Measurements from ENCODE around the gene FGF14. TPM values are rescaled to one million over a fixed set of nuclear protein-coding genes. Genes with fewer than 3 reads are reported as not detected.

Gene FGF14
- polyA plus RNA-seq, 1 donor (not counting 4 experiments of a cell fraction or from before 2014, with no cell fraction given) = 0.09 TPM

DNA sequence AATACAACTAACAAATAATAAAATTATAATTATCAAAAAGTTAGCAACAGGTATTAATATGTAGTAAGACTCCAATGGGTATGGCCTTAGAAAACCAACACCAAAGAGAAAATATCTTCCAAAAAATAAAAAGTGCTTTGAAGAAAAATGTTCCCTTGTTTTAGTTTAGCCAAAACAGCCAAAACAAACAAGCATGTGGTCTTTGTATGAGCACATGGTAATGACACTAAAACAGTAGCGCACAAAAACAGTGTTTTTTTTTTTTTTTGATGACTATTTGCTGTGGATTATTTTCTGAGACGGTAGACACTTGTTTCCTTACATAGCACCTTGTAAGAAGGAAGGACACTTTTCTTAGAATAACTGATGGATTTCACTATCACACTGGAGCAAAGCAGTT, 490.1 kb downstream of the FGF14 start:
- dilution Hi-C loops (cut with MboI; ENCODE audit: extremely low pct_ligation_motif_present, low sequenced_read_pairs) = no loop called here
- FAIRE-seq = no peak
- Histone ChIP-seq H3K9me1 (ENCODE audit: control insufficient read depth, extremely low read depth, insufficient read depth, low read length) (no peaks in the 10 kb centered on the region), H3K9ac (ENCODE audit: control insufficient read depth, extremely low read depth, insufficient read depth, low read length) (no peak overlapping the region), H3K79me2 (ENCODE audit: control insufficient read depth, insufficient read depth, low read length) (no peaks in the 10 kb centered on the region), H3K36me3 (ENCODE audit: control insufficient read depth in 2 of 2, extremely low read depth in 1 of 2, insufficient read depth in 2 of 2, low read length in 2 of 2) (no peaks in the 10 kb centered on the region), H4K20me1 (ENCODE audit: control insufficient read depth, extremely low read depth, insufficient read depth, low read length) (no peaks in the 10 kb centered on the region), H3K9me3 (ENCODE audit: control insufficient read depth, low read depth, low read length) (no peaks in the 10 kb centered on the region), H3K27ac (ENCODE audit: control insufficient read depth, insufficient read depth, low read length) (no peak overlapping the region), H2AFZ (ENCODE audit: control insufficient read depth, low read length) (no peak overlapping the region), H3K4me2 (ENCODE audit: control insufficient read depth, extremely low read depth, insufficient read depth, low read depth, low read length) (no peak overlapping the region), H3K4me3 (ENCODE audit: control insufficient read depth in 2 of 3, extremely low read depth in 1 of 3, insufficient read depth in 2 of 3, low read depth in 1 of 3, low read length in 3 of 3) (no peak overlapping the region), H3K27me3 (ENCODE audit: control insufficient read depth, extremely low read depth, insufficient read depth, low read length) (peaks cover 18% of the 10 kb centered on the region), H3K4me1 (ENCODE audit: control insufficient read depth, extremely low read depth, insufficient read depth, low read length) (no peaks in the 10 kb centered on the region)
- no peak for TF ChIP-seq EZH2 (IDR thresholded peaks at IDR 0.05; ENCODE audit: low read length)
- TF ChIP-seq, protein P1, sequence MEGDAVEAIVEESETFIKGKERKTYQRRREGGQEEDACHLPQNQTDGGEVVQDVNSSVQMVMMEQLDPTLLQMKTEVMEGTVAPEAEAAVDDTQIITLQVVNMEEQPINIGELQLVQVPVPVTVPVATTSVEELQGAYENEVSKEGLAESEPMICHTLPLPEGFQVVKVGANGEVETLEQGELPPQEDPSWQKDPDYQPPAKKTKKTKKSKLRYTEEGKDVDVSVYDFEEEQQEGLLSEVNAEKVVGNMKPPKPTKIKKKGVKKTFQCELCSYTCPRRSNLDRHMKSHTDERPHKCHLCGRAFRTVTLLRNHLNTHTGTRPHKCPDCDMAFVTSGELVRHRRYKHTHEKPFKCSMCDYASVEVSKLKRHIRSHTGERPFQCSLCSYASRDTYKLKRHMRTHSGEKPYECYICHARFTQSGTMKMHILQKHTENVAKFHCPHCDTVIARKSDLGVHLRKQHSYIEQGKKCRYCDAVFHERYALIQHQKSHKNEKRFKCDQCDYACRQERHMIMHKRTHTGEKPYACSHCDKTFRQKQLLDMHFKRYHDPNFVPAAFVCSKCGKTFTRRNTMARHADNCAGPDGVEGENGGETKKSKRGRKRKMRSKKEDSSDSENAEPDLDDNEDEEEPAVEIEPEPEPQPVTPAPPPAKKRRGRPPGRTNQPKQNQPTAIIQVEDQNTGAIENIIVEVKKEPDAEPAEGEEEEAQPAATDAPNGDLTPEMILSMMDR (optimal IDR thresholded peaks at IDR 0.05 in 1 of 3, IDR thresholded peaks at IDR 0.05 in 1 of 3, conservative IDR thresholded peaks at IDR 0.05 in 1 of 3; ENCODE audit: extremely low read depth in 1 of 3, insufficient read depth in 2 of 3, low read length in 3 of 3) = no peak
- no peak for DNase-seq (ENCODE audit: low read depth, low spot score)

DNA sequence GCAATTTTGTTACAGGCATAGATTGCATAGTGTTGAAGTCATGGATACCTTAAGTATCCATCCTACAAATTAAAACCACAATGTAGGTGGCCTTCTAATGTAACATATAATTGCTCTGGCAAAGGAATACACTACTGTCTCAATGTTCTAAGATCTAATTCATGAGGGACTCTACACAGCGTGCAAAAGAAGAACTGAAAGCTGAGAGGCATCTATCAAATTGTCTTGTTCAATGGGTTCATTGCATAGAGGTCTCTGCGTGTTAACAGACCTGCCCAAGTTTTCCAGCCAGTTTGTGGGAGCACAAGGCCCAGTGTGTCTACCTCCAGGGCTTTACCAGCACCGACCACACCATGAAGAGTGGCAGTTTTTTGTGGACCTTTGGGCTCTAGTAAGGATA, 498.0 kb downstream of the FGF14 start:
- Histone ChIP-seq H3K9ac (ENCODE audit: control insufficient read depth, extremely low read depth, insufficient read depth, low read length) (no peak overlapping the region), H3K4me2 (ENCODE audit: control insufficient read depth, extremely low read depth, insufficient read depth, low read depth, low read length) (no peak overlapping the region), H3K27ac (ENCODE audit: control insufficient read depth, insufficient read depth, low read length) (no peak overlapping the region), H3K36me3 (ENCODE audit: control insufficient read depth in 2 of 2, extremely low read depth in 1 of 2, insufficient read depth in 2 of 2, low read length in 2 of 2) (no peaks in the 10 kb centered on the region), H3K79me2 (ENCODE audit: control insufficient read depth, insufficient read depth, low read length) (no peaks in the 10 kb centered on the region), H3K9me1 (ENCODE audit: control insufficient read depth, extremely low read depth, insufficient read depth, low read length) (no peaks in the 10 kb centered on the region), H2AFZ (ENCODE audit: control insufficient read depth, low read length) (no peak overlapping the region), H3K9me3 (ENCODE audit: control insufficient read depth, low read depth, low read length) (no peaks in the 10 kb centered on the region), H3K4me1 (ENCODE audit: control insufficient read depth, extremely low read depth, insufficient read depth, low read length) (no peaks in the 10 kb centered on the region), H4K20me1 (ENCODE audit: control insufficient read depth, extremely low read depth, insufficient read depth, low read length) (no peaks in the 10 kb centered on the region), H3K27me3 (ENCODE audit: control insufficient read depth, extremely low read depth, insufficient read depth, low read length) (no peaks in the 10 kb centered on the region), H3K4me3 (ENCODE audit: control insufficient read depth in 2 of 3, extremely low read depth in 1 of 3, insufficient read depth in 2 of 3, low read depth in 1 of 3, low read length in 3 of 3) (no peak overlapping the region)
- DNase-seq (ENCODE audit: low read depth, low spot score) (no peak), FAIRE-seq (no peak)
- dilution Hi-C loops (cut with MboI; ENCODE audit: extremely low pct_ligation_motif_present, low sequenced_read_pairs) = no loop called here
- no peak for TF ChIP-seq EZH2 (IDR thresholded peaks at IDR 0.05; ENCODE audit: low read length)
- TF ChIP-seq, protein P1 (optimal IDR thresholded peaks at IDR 0.05 in 1 of 3, IDR thresholded peaks at IDR 0.05 in 1 of 3, conservative IDR thresholded peaks at IDR 0.05 in 1 of 3; ENCODE audit: extremely low read depth in 1 of 3, insufficient read depth in 2 of 3, low read length in 3 of 3) = no peak

Data from keratinocyte (primary cell).